PC-9 (cell line): ENCODE results near the gene TSSK2. TPM values are rescaled to one million over a fixed set of nuclear protein-coding genes. Genes with fewer than 3 reads are reported as not detected.

Experiments
- Bru-seq: library from RNA; stranded (reverse); fragments of 400-500 nt; gene quantifications from one replicate; lab custom pipeline; 2021; lab: Mats Ljungman, UMichigan
- BruChase-seq, 2 experiments: library from RNA; stranded (reverse); fragments of 400-500 nt; gene quantifications; one replicate each; lab custom pipeline; 2021; lab: Mats Ljungman, UMichigan
- BruUV-seq: library from RNA; stranded (reverse); fragments of 400-500 nt; replicated peaks from 2 replicates; lab custom pipeline; 2021; lab: Mats Ljungman, UMichigan
- CTCF ChIA-PET: fragments of 300-600 bp; sonication (Branson Sonifier 250); formaldehyde crosslinking; loops from one replicate; lab custom pipeline; 2022; ENCODE audit warnings: antibody characterized with exemption; lab: Charles Lee
- POLR2A ChIA-PET: fragments of 300-600 bp; sonication (Branson Sonifier 250); formaldehyde crosslinking; loops from one replicate; lab custom pipeline; 2022; ENCODE audit warnings: antibody characterized with exemption; ENCODE audit not compliant: unreplicated experiment; lab: Charles Lee
- DNase-seq, 2 experiments: peaks; one replicate each; pipeline versions ENCODE4 v3.0.0 to v3.0.0-alpha.2; 2015 to 2022; ENCODE audit warnings: mixed read lengths in 1 of 2
- H2AFZ ChIP-seq: fragments of 200-600 bp; sonication (generic); 2 replicates; pipeline ENCODE4 v1.8.1; 2017; ENCODE audit warnings: antibody characterized with exemption
- H3F3A ChIP-seq: fragments of 200-600 bp; sonication (generic); 2 replicates; pipeline ENCODE4 v1.8.1; 2017; ENCODE audit warnings: antibody characterized with exemption, mild to moderate bottlenecking, low read depth; ENCODE audit not compliant: insufficient read depth
- H3K27ac ChIP-seq: fragments of 200-600 bp; sonication (generic); 2 replicates; pipeline ENCODE4 v1.6.1; 2016; ENCODE audit warnings: mixed run types
- H3K27me3 ChIP-seq: fragments of 200-600 bp; sonication (generic); 2 replicates; pipeline ENCODE4 v1.6.1; 2016; ENCODE audit warnings: low read depth, mixed run types; ENCODE audit not compliant: insufficient read depth
- H3K36me3 ChIP-seq: fragments of 200-600 bp; sonication (generic); 2 replicates; pipeline ENCODE4 v1.6.1; 2016; ENCODE audit warnings: low read depth, mixed run types
- H3K4me1 ChIP-seq: fragments of 200-600 bp; sonication (generic); replicated peaks from 2 replicates; pipeline ENCODE4 v1.6.1; 2016; ENCODE audit warnings: mixed run types; ENCODE audit not compliant: insufficient read depth
- H3K4me2 ChIP-seq: fragments of 200-600 bp; sonication (generic); 2 replicates; pipeline ENCODE4 v1.6.1; 2017; ENCODE audit warnings: mixed run types
- H3K4me3 ChIP-seq: fragments of 200-600 bp; sonication (generic); 2 replicates; pipeline ENCODE4 v1.6.1; 2016; ENCODE audit warnings: mixed run types
- H3K79me2 ChIP-seq: fragments of 200-600 bp; sonication (generic); 2 replicates; pipeline ENCODE4 v1.6.1; 2017; ENCODE audit warnings: low read depth, mixed run types
- H3K9me2 ChIP-seq: fragments of 200-600 bp; sonication (generic); 2 replicates; pipeline ENCODE4 v1.8.1; 2017; ENCODE audit warnings: mild to moderate bottlenecking; ENCODE audit not compliant: insufficient read depth
- H3K9me3 ChIP-seq: fragments of 200-600 bp; sonication (generic); 2 replicates; pipeline ENCODE4 v1.8.1; 2016; ENCODE audit warnings: low read depth; ENCODE audit not compliant: insufficient read depth
- H4K20me1 ChIP-seq: fragments of 200-600 bp; sonication (generic); 2 replicates; pipeline ENCODE4 v1.8.1; 2017; ENCODE audit not compliant: insufficient read depth
- CTCF ChIP-seq: fragments of 200-600 bp; sonication (generic); conservative IDR thresholded peaks from 2 replicates; pipeline ENCODE4 v1.6.1; 2017; ENCODE audit warnings: mixed run types, antibody characterized with exemption, mild to moderate bottlenecking, moderate library complexity
- EZH2 ChIP-seq: fragments of 200-600 bp; sonication (generic); IDR thresholded peaks from 2 replicates; pipeline ENCODE4 v1.8.0; 2017; ENCODE audit warnings: antibody characterized with exemption, low read depth
- intact Hi-C: fragments of 100-400 bp; cut with micrococcal nuclease; formaldehyde crosslinking; loops from one replicate; pipeline ENCODE4 v1.10.0; 2022; ENCODE audit not compliant: unreplicated experiment
- long read RNA-seq: library from polyadenylated mRNA; stranded (forward); transcript quantifications from one replicate; pipeline ENCODE4 v2.0.0, GENCODE V29; 2022
- total RNA-seq: library from RNA; stranded (reverse); gene quantifications from 2 replicates; pipeline ENCODE4 v1.2.3, GENCODE V29; 2021

TSSK2 gene
- not detected in 2 replicates for total RNA-seq
- Bru-seq, nascent RNA = not detected
- not detected for BruChase-seq, experiment 1, labeled RNA remaining after a 2-hour chase
- not detected for BruChase-seq, experiment 2, labeled RNA remaining after a 6-hour chase
- long read RNA-seq = 0 reads

GRCh38 chr22:19130959-19131684, at the start of gene TSSK2:
Gene TSSK2, plus strand, starts transcription at chr22:19131308. Its CDS starts 92 bp downstream, at chr22:19131400.
- BruUV-seq = TSS peak; percentile 16
- H2AFZ ChIP-seq = no peak within 1 kb of the TSS
- no peak within 1 kb of the TSS for H3K27ac ChIP-seq
- no peaks in the 10 kb centered on the region for H3K79me2 ChIP-seq
- H3K4me1 ChIP-seq = no peaks in the 10 kb centered on the region
- H3K9me3 ChIP-seq = no peaks in the 10 kb centered on the region
- ChIA-PET POLR2A (interaction anchor here (0.6 kb wide), 1 partner anchor 1560 kb away, joined by 7 read pairs; no protein-coding TSS in a partner anchor), CTCF (no interaction called here)
- no peaks in the 10 kb centered on the region for H3K27me3 ChIP-seq
- H3K4me2 ChIP-seq = no peak within 1 kb of the TSS
- no peaks in the 10 kb centered on the region; the same call in 1 of the 2 replicates for H3F3A ChIP-seq
- H3K9me2 ChIP-seq = no peaks in the 10 kb centered on the region
- TF ChIP-seq EZH2 = no peak
- no peak for TF ChIP-seq CTCF
- H4K20me1 ChIP-seq = no peaks in the 10 kb centered on the region
- DNase-seq = no peak
- no peak within 1 kb of the TSS for H3K4me3 ChIP-seq
- H3K36me3 ChIP-seq = no peaks in the 10 kb centered on the region
- intact Hi-C loops = no loop called here

GRCh38 chr22:19081351-19081750, 49.8 kb upstream of the TSSK2 start:
- H3K4me1 ChIP-seq = no peaks in the 10 kb centered on the region; the same call in 1 of the 2 replicates
- H4K20me1 ChIP-seq = peaks cover 4% of the 10 kb centered on the region; the same call in 1 of the 2 replicates
- H3K9me3 ChIP-seq = no peaks in the 10 kb centered on the region
- no peaks in the 10 kb centered on the region for H3K27me3 ChIP-seq
- TF ChIP-seq CTCF = no peak
- no peak for TF ChIP-seq EZH2
- no peak overlapping the region for H3K4me2 ChIP-seq
- no TSS peak for BruUV-seq
- ChIA-PET CTCF (no interaction called here), POLR2A (interaction anchor here (0.6 kb wide), 1 partner anchor 11 kb away, joined by 5 read pairs; no protein-coding TSS in a partner anchor)
- no peak overlapping the region for H3K4me3 ChIP-seq
- intact Hi-C loops = no loop called here
- DNase-seq = no peak
- no peaks in the 10 kb centered on the region for H3K79me2 ChIP-seq
- no peaks in the 10 kb centered on the region for H3K36me3 ChIP-seq
- H3K9me2 ChIP-seq = no peaks in the 10 kb centered on the region
- H3F3A ChIP-seq = no peaks in the 10 kb centered on the region
- H2AFZ ChIP-seq = no peak overlapping the region
- no peak overlapping the region for H3K27ac ChIP-seq

- H3K27me3 ChIP-seq = no peaks in the 10 kb centered on the region
- no peak overlapping the region for H3K4me3 ChIP-seq
- intact Hi-C loops = no loop called here
- POLR2A ChIA-PET = no interaction called here
- no peak overlapping the region for H2AFZ ChIP-seq
- H3K79me2 ChIP-seq = no peaks in the 10 kb centered on the region
- BruUV-seq = no TSS peak
- H3K9me3 ChIP-seq = no peaks in the 10 kb centered on the region
- no peaks in the 10 kb centered on the region; the same call in 1 of the 2 replicates for H3K4me1 ChIP-seq
- no peaks in the 10 kb centered on the region for H3F3A ChIP-seq
- no peak overlapping the region for H3K4me2 ChIP-seq
- CTCF ChIA-PET = no interaction called here
- no peak for TF ChIP-seq CTCF
- TF ChIP-seq EZH2 = no peak
- peaks cover 4% of the 10 kb centered on the region; the same call in 1 of the 2 replicates for H4K20me1 ChIP-seq
- no peak overlapping the region for H3K27ac ChIP-seq
- H3K9me2 ChIP-seq = no peaks in the 10 kb centered on the region
- H3K36me3 ChIP-seq = no peaks in the 10 kb centered on the region
- no peak for DNase-seq
These were observed 49.0 kb upstream of the TSSK2 start for GRCh38 chr22:19082101-19082500.
